CD14-positive monocyte (primary cell): ENCODE measurements around the gene NAA16. TPM values are rescaled to one million over a fixed set of nuclear protein-coding genes. Genes with fewer than 3 reads are reported as not detected.
A peak's percentile ranks its signal among the peaks of the same experiment; 100 is the strongest.

Experiments
- DNase-seq, 3 donors: peaks; one replicate each; pipeline ENCODE4 v3.0.0-alpha.2; 2011 to 2022
- H2AFZ ChIP-seq: 2 replicates; pipeline ENCODE4 v1.6.0; 2012; ENCODE audit warnings: mild to moderate bottlenecking, low read depth, low read length, inconsistent platforms; ENCODE audit not compliant: insufficient read depth, poor library complexity, severe bottlenecking
- H3K27ac ChIP-seq, 2 donors: 1 replicate in 1 of 2; 2 replicates in 1 of 2; pipeline ENCODE4 v1.5.1; 2012 to 2013; ENCODE audit warnings: low read length in 2 of 2, control low read depth in 1 of 2, inconsistent platforms in 1 of 2, low read depth in 1 of 2, mild to moderate bottlenecking in 1 of 2
- H3K27me3 ChIP-seq, 2 donors: one replicate each; pipeline versions ENCODE4 v1.6.0 to v1.6.1; 2011 to 2013; ENCODE audit warnings: low read length in 2 of 2; ENCODE audit not compliant: control insufficient read depth in 2 of 2, insufficient read depth in 2 of 2
- H3K36me3 ChIP-seq, 2 donors: replicated peaks in 1 of 2; 1 replicate in 1 of 2; 2 replicates in 1 of 2; pipeline versions ENCODE4 v1.5.1 to v1.6.1; 2012 to 2013; ENCODE audit warnings: low read length in 2 of 2, control low read depth in 1 of 2, inconsistent platforms in 1 of 2, mild to moderate bottlenecking in 1 of 2; ENCODE audit not compliant: insufficient read depth in 2 of 2, control insufficient read depth in 1 of 2
- H3K4me1 ChIP-seq, 2 donors: 1 replicate in 1 of 2; 2 replicates in 1 of 2; pipeline versions ENCODE4 v1.5.1 to v1.6.1; 2012 to 2013; ENCODE audit warnings: low read length in 2 of 2, control low read depth in 1 of 2, inconsistent platforms in 1 of 2, mild to moderate bottlenecking in 1 of 2, moderate library complexity in 1 of 2; ENCODE audit not compliant: insufficient read depth in 2 of 2, control insufficient read depth in 1 of 2
- H3K4me2 ChIP-seq: replicated peaks from 2 replicates; pipeline ENCODE3; 2012; ENCODE audit warnings: low read length, moderate library complexity, mild to moderate bottlenecking; ENCODE audit not compliant: poor library complexity, severe bottlenecking; ENCODE audit errors: extremely low read depth
- H3K4me3 ChIP-seq, 3 experiments: fragments of 200-600 bp in 1 of 3; sonication (generic) in 1 of 3; replicated peaks in 1 of 3; 1 replicate in 2 of 3; 2 replicates in 1 of 3; pipeline ENCODE4 v1.5.1; 2011 to 2013; ENCODE audit warnings: low read length in 3 of 3, mild to moderate bottlenecking in 3 of 3, control low read depth in 2 of 3, low read depth in 2 of 3, inconsistent platforms in 1 of 3, moderate library complexity in 1 of 3
- H3K79me2 ChIP-seq: 2 replicates; pipeline ENCODE4 v1.6.0; 2012; ENCODE audit warnings: mild to moderate bottlenecking, control low read depth, inconsistent platforms, low read length, moderate library complexity; ENCODE audit not compliant: insufficient read depth
- H3K9ac ChIP-seq: 2 replicates; pipeline ENCODE4 v1.6.0; 2017; ENCODE audit warnings: low read length, mild to moderate bottlenecking; ENCODE audit not compliant: insufficient read depth, poor library complexity, severe bottlenecking
- H3K9me3 ChIP-seq, 2 donors: replicated peaks in 1 of 2; 1 replicate in 1 of 2; 2 replicates in 1 of 2; pipeline versions ENCODE4 v1.5.1 to v1.6.1; 2012 to 2013; ENCODE audit warnings: low read length in 2 of 2, control low read depth in 1 of 2; ENCODE audit not compliant: control insufficient read depth in 1 of 2, insufficient read depth in 1 of 2
- H4K20me1 ChIP-seq: 2 replicates; pipeline ENCODE4 v1.6.0; 2012; ENCODE audit warnings: mild to moderate bottlenecking, low read length, control low read depth, moderate library complexity; ENCODE audit not compliant: insufficient read depth
- H3K27ac Mint-ChIP-seq, 7 donors: one replicate each; pipeline ENCODE4 v1.8.0; 2020; ENCODE audit warnings: mild to moderate bottlenecking in 7 of 7, mixed read lengths in 7 of 7, moderate library complexity in 6 of 7, inconsistent platforms in 2 of 7
- H3K27me3 Mint-ChIP-seq, 3 donors: one replicate each; pipeline ENCODE4 v1.8.0; 2021 to 2022; ENCODE audit warnings: low read depth in 3 of 3, mild to moderate bottlenecking in 3 of 3, mixed read lengths in 3 of 3, moderate library complexity in 3 of 3, inconsistent platforms in 1 of 3
- H3K36me3 Mint-ChIP-seq, 2 donors: one replicate each; pipeline ENCODE4 v1.8.0; 2020; ENCODE audit warnings: mixed read lengths in 2 of 2, inconsistent platforms in 1 of 2, mild to moderate bottlenecking in 1 of 2
- H3K4me1 Mint-ChIP-seq: one replicate; pipeline ENCODE4 v1.8.0; 2020; ENCODE audit warnings: mild to moderate bottlenecking, mixed read lengths
- H3K4me3 Mint-ChIP-seq, 2 donors: one replicate each; pipeline ENCODE4 v1.8.0; 2020; ENCODE audit warnings: mild to moderate bottlenecking in 2 of 2, mixed read lengths in 2 of 2, moderate library complexity in 1 of 2
- H3K9me3 Mint-ChIP-seq, 7 donors: one replicate each; pipeline ENCODE4 v1.8.0; 2020 to 2022; ENCODE audit warnings: mixed read lengths in 7 of 7, mild to moderate bottlenecking in 6 of 7, moderate library complexity in 6 of 7, inconsistent platforms in 2 of 7
- CTCF ChIP-seq: fragments of 200-600 bp; IDR thresholded peaks from one replicate; pipeline ENCODE4 v1.8.0; 2022; ENCODE audit warnings: antibody characterized with exemption, mild to moderate bottlenecking
- WGBS: methylation state at CpG from one replicate; pipeline ENCODE4 v1.1.5; 2013; ENCODE audit warnings: missing lambda C conversion rate; ENCODE audit not compliant: insufficient coverage; 5-methylcytosine and 5-hydroxymethylcytosine counted together
- intact Hi-C, 2 donors: fragments of 100-400 bp; cut with micrococcal nuclease; formaldehyde crosslinking; loops; one replicate each; pipeline versions ENCODE4 v1.15.0 to v1.15.1; 2023
- polyA plus RNA-seq, 3 donors: library from polyadenylated mRNA; depleted of rRNA in 1 of 3; unstranded in 2 of 3; stranded (reverse) in 1 of 3; fragments of 300-500 nt in 2 of 3; fragments of >200 nt in 1 of 3; fragmentation: Illumina TruSeq in 2 of 3; gene quantifications; 1 replicate in 2 of 3; 2 replicates in 1 of 3; pipeline ENCODE4 v1.2.3, GENCODE V29; 2012 to 2021

NAA16 gene
- polyA plus RNA-seq, 3 donors, result 3.8 to 20.6 (median 5.9) TPM

- H3K4me1 ChIP-seq, result peaks cover 18 to 22% of the 10 kb centered on the region in 2 donors
- no peaks in the 10 kb centered on the region for H3K79me2 ChIP-seq
- Mint-ChIP-seq H3K4me3 (no peak overlapping the region), H3K36me3 (peaks cover 4 to 5% of the 10 kb centered on the region in 2 donors), H3K4me1 (peaks cover 22% of the 10 kb centered on the region), H3K27me3 (peaks cover 0 to 5% (median 3%) of the 10 kb centered on the region in 3 donors), H3K9me3 (peaks cover 0 to 2% (median 0%) of the 10 kb centered on the region in 7 donors), H3K27ac (no peak overlapping the region)
- H3K9me3 ChIP-seq, result no peaks in the 10 kb centered on the region
- H3K4me3 ChIP-seq, result no peak overlapping the region
- peaks cover 3 to 5% of the 10 kb centered on the region in 2 donors for H3K36me3 ChIP-seq
- no peaks in the 10 kb centered on the region for H3K27me3 ChIP-seq
- H2AFZ ChIP-seq, result no peak overlapping the region
- 97% methylated on average over 3 of the region's 4 CpGs for WGBS
- H3K9ac ChIP-seq, result no peak overlapping the region
- H3K4me2 ChIP-seq, result no peak overlapping the region
- H4K20me1 ChIP-seq, result no peaks in the 10 kb centered on the region
- DNase-seq, result no peak
- TF ChIP-seq CTCF, result no peak
- intact Hi-C loops, result no loop called here
- H3K27ac ChIP-seq, result no peak overlapping the region
These were observed 71.4 kb downstream of the NAA16 start for GRCh38 chr13:41382431-41382830.

GRCh38 chr13:41383386-41383785, 72.3 kb downstream of the NAA16 start:
- peak overlapping the region in 5 of 7 donors; percentile 37 to 70 (median 44) for H3K27ac Mint-ChIP-seq
- WGBS, result no CpG with 5 or more reads among the region's 3 CpGs
- no peaks in the 10 kb centered on the region for H4K20me1 ChIP-seq

More at GRCh38 chr13:41383386-41383785, 72.3 kb downstream of the NAA16 start:
- H3K27ac ChIP-seq, result peak overlapping the region in 1 of 2 donors; percentile 16
- TF ChIP-seq CTCF, result no peak
- intact Hi-C loops, result no loop called here
- H2AFZ ChIP-seq, result no peak overlapping the region
- Mint-ChIP-seq H3K4me1 (peaks cover 22% of the 10 kb centered on the region), H3K36me3 (no peaks in the 10 kb centered on the region), H3K27me3 (peaks cover 0 to 5% (median 3%) of the 10 kb centered on the region in 3 donors), H3K4me3 (peak overlapping the region in 1 of 2 donors; percentile 63), H3K9me3 (peaks cover 0 to 2% (median 0%) of the 10 kb centered on the region in 7 donors)
- H3K9me3 ChIP-seq, result no peaks in the 10 kb centered on the region
- H3K4me2 ChIP-seq, result no peak overlapping the region
- H3K4me1 ChIP-seq, result peaks cover 18 to 22% of the 10 kb centered on the region in 2 donors
- DNase-seq, result peak; percentile 29 to 41 (median 32)
- H3K36me3 ChIP-seq, result no peaks in the 10 kb centered on the region
- H3K4me3 ChIP-seq, result no peak overlapping the region
- H3K79me2 ChIP-seq, result no peaks in the 10 kb centered on the region
- no peak overlapping the region for H3K9ac ChIP-seq
- H3K27me3 ChIP-seq, result no peaks in the 10 kb centered on the region
